GM18909 (cell line): Measurements from ENCODE around the gene ST7L.

Source experiments
- ATAC-seq: cut with Tn5 transposase; IDR thresholded peaks from one replicate; pipeline ENCODE4 v1.9.1; 2021; ENCODE audit warnings: mild to moderate bottlenecking; ENCODE audit not compliant: unreplicated experiment, poor library complexity

The ST7L gene

GRCh38 chr1:112619518-112620376 lies 806 bp upstream of the ST7L start, which contains the start of gene CAPZA1:
Gene CAPZA1, plus strand, starts transcription at chr1:112619832. Its CDS starts 13 bp downstream, at chr1:112619845.
- ATAC-seq = peak; percentile 83

DNA sequence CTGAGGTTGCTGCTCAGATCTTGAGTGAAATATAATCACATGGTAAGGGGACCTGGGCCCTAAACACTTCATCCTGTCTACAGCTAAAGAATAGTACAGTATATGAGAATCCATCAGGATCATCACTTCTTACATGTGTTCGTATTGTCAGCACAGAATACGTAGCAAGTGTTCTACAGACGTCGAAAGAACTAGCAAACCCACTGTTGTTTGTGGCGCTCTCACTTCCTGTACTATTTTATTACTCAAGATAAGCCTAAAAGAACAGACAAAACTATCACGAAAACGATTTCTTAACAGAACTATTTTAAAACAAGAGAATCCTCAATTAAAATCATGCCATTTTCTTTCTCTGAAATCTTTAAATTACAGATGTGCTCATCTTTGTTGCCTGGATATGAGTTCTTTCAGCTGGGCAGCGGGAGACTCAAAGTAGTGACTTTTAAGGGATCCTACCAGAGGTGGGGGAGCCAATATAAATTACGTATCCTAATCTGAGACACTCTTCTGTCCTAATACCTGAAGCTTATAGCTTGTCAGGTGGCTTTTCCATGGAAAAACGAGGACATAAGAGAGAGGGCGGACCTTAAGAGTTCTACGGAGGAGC lies 724 bp downstream of the ST7L start:
- ATAC-seq = peak; percentile 1

DNA sequence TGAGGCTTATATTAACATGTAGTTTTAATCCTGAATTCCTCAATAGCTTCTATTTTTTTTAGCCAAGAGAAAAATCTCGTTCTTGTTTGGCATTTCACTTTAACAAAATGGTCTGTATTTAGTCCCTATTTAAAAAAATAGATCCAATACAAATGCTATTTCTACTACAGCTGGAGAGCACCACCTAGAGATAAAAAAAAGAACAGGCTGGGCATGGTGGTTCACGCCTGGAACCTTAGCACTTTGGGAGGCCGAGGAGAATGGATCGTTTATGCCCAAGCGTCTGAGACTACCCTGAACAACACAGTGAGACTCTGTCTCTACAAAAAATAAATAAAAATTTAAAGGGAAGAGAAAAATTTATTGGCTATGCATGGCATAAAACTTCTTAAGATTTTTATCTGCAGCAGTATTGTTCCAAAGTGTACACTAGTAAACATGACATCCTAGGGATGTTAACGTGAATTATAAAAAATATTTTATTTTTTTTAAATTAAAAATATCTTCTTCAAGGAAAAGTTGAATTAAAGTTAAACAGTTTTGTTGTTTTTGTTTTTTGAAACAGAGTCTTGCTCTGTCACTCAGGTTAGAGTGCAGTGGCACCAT lies 4.4 kb downstream of the ST7L start:
- ATAC-seq = no peak

DNA sequence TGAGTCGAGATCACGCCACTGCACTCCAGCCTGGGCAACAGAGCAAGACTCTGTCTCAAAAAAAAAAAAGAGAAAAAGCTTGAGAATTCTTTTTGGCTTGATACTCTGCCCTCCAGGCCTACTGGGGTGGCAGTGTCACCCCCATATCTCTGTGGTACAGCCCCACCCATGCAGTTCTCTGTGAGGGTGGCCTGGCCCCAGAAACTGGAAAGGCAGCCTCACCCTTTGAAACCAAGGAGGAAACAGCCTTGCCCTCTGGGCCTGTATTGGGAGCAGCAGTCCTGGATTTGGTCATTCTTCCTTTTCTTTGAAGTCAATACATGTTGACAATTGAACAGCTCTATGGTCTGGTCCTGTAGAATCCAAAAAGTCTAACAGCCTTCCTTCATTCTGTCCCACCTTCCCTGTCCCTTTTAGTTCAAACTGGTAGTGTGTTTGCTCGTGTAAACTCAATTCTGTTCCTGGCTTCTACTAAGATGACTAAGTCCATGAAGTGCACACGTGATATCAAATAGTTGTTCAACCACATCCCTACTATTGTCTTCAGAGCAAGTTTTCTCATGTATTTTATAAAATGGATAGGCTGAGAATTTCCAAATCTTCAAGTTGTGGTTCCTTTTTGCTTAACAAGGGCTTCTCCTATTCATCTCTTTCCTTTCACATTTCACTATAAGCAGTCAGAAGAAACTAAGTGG lies 13.2 kb downstream of the ST7L start:
- ATAC-seq = no peak

- ATAC-seq = no peak
Observed at GRCh38 chr1:112603541-112603940, 15.4 kb downstream of the ST7L start.

DNA sequence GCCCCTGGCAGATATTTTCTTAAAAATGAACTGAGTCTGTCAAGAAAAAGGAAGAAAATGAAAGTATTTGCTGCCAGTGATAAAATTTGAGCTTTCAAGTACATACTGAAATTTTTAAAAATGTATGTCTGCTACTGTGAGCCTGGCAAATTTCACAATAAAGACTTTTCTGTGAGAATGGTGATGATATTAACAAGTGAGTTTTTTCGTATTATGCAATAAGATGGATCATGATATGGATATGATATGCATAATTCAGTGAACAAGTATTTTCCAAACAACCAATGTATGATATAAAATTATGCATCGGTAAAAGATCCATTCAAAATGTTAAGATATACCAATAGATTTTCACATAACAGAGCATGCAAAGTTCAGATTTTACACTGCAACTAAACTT lies 15.9 kb downstream of the ST7L start:
- ATAC-seq = no peak

DNA sequence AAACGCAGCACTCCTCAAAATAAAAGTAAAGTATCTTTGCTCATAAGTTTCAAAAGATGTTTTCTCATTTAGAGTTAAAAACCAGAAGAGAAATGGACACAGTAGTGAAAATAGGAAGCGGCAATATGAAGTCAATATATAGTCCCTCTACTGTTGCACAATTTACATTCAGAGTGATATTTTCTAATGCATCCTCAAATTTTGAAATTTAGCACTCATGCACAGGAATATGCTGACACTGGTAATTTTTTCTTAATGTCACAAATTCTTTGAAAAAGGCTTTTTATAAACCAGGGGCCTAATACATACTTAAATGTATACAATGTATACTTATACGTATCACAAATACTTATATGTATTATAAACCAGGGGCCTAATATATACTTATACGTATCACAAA lies 19.5 kb downstream of the ST7L start:
- no peak for ATAC-seq

DNA sequence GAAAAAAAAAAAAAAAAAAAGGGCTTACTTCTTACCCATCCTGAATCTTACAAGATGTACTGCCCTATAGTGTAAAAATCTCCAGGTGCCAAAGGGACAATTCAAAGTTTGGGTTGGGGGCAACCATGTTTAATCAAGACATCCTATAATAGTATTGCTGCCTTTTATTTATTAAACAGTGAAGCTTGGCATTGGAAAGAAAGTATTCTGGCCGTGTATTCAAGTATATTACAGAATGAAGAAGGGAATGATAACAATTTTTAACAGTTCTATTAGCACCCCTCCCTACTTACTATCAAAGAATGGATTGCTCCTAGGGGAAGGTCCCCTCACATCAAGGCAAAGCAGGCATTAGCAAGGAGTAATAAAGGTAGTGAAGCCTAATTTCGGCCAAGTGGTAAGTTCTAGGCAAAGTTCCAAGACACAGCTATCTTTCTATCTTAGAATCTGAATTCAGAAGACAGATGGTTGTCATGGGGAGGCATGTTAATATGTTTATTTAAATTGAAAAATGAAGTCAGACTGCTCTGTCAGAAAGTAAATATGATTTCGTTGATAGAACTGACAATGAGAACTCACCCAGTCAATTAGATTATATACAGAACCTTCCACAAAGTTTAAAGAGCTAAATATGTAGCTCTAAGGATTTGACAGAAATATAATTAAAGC lies 24.6 kb downstream of the ST7L start:
- no peak for ATAC-seq

- ATAC-seq = no peak
Observed at GRCh38 chr1:112589766-112590165, 29.2 kb downstream of the ST7L start.

- ATAC-seq = no peak
Observed at GRCh38 chr1:112583366-112583765, 35.6 kb downstream of the ST7L start.

GRCh38 chr1:112581586-112582192 lies 37.3 kb downstream of the ST7L start:
- no peak for ATAC-seq

GRCh38 chr1:112579801-112580510 lies 39.0 kb downstream of the ST7L start:
- ATAC-seq = no peak

- ATAC-seq = no peak
Observed at GRCh38 chr1:112576240-112576639, 42.7 kb downstream of the ST7L start.

GRCh38 chr1:112575154-112575804 lies 43.7 kb downstream of the ST7L start:
- no peak for ATAC-seq

DNA sequence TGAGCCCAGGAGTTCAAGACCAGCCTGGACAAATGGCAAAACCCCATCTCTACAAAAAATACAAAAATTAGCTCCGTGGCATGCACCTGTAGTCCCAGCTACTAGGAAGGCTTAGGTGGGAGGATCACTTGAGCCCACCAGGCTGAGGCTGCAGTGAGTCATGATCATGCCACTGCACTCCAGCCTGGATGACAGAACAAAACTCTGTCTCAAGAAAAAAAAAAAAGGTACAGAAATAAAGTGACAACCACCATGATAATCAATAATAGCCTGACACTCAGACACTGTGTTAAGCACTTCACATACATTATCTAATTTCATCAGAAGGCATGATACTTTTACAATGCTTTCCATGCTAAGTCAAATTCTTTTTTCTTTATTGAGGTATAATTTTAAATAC lies 53.1 kb downstream of the ST7L start:
- no peak for ATAC-seq

GRCh38 chr1:112564081-112564480 lies 54.9 kb downstream of the ST7L start:
- no peak for ATAC-seq

DNA sequence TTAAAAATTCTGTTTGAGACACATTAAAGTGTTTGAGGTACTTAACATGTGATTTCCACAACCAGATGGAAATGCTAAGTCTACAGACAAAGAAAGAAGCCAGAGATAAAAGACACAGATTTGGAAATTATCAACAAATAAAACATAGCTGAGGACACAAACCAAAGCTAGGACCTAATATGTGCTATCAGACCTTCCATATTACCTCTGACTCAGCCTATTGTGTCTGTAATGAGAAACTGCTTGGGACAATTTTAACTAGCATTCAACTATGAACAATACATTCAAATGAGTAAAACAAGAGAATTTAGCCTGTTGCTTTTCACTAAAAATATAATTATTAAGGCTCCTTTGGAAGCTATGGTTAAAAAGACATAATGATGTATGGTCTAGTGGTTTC lies 55.6 kb downstream of the ST7L start:
- ATAC-seq = no peak

DNA sequence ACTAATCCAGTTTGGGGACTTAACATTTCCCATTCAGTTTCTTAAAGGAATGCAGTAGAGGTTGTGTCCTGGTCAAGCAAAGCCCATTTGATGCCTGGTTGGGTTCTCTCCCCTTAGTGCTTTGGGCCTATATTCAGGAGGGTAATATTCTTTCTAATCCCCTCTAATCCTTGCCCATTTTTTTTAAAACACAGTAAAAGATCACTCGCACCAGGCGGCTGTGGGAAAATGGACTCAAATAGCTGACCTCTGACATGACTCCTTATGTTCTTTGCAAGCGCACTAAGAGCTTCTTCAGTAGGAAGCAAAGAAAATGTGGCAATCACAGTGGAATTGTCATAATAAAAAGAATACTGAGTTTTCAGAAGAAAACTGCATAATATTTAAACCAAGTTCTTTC lies 60.3 kb downstream of the ST7L start:
- no peak for ATAC-seq

GRCh38 chr1:112557385-112557784 lies 61.6 kb downstream of the ST7L start:
- no peak for ATAC-seq
